Fibroblast of upper back skin (primary cell): ENCODE results near the gene ATP6V1F.

Source experiments
- DNase-seq: peaks from one replicate; pipeline ENCODE4 v3.0.0-alpha.2; 2013

Gene ATP6V1F

DNA sequence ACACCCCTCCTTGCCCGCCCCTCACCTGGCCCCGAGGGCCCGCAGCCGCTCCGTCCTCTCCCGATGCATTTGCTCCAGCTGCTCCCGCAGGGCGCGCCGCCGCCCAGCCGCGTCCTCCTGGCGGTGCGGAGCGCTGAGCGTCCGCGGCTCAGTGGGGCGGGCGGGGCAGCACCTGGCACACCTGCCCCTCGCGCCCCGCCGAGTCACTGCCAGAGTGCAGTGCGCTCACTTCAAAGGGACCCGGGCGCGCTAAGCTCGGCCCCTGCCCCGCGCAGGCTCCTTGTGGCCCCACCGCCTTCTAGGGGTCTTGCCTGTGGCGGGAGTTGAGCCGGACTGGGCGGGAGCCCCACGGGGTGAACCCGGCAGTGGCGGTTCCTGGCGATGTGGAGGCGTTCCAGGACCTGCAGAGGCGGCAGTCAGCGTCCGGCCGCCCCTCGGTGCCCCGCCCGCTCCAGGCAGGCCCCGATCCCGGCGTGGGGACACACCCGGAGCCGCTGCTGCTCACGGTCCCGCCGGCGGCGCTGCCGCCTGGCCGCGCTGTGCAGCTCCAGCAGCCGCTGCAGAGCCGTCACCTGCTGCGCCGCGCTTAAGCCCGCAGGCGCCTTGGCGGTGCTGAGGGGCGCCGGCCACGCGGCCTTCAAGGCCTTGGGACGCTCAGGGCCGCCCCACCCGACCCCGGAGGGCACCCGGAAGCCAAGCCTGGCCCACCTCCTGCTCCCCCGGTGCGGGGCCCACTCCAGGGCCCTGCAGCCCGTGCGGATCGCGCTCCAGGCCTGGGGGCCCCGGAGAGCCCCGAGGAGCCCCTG lies 6.7 kb downstream of the ATP6V1F start:
- peak; percentile 16 for DNase-seq

GRCh38 chr7:128869944-128870285 lies 7.3 kb downstream of the ATP6V1F start:
- DNase-seq, result no peak

DNA sequence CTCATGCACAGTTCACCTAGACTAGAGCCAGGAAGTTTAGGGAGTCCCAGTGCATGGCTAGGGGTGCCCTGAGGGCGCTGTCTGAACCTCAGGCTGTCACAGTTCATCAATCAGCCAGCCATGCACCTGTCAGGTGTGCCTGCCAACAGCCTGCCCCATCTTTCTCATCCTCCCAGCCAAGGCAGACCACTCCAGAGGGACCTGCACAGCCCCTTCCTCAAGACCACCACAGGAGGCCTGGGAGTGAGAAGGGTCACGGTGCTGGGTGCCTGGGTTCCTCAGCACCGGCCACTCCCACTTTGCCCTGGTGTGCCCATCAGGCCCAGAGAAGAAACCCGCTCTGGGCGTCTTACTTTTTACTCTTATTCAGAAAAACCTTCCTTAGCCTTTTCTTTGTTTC lies 8.4 kb downstream of the ATP6V1F start:
- DNase-seq, result no peak

DNA sequence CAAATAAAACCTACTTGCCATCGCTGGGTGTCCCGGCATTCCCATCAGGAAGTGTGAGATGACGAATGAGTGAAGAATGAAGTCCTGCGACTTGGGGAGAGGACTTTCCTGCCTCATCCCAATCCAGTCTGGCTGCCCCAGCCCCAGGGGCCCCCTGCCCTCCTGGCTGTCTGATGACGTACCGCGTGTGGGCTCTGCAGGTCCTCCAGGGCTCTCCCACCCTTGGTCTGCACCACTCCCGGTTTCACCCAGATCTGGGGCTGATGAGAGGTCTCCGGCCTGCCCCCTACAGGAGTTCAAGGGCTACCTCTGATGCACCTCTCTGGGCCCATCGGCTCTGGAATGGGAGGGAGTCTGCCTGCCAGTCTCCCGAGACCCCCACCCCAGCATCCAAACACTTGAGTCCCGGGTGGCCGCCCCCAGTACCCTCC lies 9.8 kb downstream of the ATP6V1F start:
- no peak for DNase-seq

GRCh38 chr7:128873234-128873633 lies 10.6 kb downstream of the ATP6V1F start:
- DNase-seq, result no peak

DNA sequence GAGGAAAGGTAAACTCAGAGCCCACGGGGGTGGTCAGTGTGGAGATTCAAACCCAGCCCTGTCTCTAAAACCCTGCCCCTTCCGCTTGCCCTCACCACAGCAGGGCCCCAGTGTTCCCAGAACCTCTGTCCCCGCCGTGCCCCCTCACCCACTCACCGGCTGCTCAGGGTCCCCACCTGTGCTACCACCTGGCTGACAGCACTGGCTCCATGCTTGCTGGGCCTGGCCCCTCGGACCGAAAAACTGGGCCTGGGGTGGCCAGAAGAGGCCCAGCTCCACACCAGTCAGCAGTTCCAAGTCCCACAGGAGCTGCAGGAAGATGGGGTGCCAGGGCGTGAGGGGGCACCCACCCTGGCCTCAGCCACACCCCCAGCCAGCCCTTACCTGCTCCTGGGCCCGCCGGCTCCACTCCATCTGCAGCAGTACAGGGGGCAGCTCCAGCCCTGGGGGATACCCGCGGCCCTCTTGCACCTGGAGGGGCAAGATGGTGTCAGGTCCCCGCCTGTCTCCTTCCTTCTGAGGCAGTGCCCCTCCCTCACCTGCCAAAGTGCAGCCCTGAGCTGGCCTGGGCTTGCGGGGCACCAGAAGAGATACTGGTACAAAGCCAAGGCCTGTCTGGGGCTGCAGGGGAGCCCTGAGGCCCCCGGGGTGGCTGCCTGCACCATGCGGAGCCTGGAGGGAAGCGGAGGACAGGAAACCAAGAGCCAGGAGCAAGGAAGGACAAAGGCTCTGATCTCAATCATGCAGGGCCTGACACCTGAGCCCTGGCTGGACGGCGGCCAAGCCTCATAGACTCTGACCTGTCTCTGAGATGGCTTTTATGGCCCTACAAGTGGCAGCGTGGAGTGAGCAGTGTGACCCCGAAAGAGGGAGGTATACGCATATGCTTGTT lies 11.7 kb downstream of the ATP6V1F start:
- DNase-seq, result no peak

DNA sequence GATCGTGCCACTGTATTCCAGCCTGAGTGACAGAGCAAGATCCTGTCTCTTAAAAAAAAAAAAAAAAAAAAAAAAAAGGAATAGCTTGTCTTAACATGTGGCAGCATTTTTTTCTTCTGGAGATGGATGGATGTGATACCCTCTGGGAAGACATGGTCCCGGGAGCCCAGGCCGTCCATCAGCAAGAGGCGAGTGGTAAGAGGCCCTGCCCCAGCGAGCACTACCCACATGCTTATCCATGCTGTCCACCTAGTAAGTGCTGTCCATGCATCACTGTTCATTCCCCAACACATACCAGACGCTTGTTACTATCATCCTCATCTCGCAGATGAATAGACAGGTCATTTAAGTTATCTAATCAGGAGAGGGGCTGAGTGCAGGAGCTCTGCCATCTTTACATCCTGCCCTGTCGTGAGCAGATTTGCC lies 12.9 kb downstream of the ATP6V1F start:
- no peak for DNase-seq

- DNase-seq, result no peak
These were observed 13.5 kb downstream of the ATP6V1F start for GRCh38 chr7:128876127-128876526.

DNA sequence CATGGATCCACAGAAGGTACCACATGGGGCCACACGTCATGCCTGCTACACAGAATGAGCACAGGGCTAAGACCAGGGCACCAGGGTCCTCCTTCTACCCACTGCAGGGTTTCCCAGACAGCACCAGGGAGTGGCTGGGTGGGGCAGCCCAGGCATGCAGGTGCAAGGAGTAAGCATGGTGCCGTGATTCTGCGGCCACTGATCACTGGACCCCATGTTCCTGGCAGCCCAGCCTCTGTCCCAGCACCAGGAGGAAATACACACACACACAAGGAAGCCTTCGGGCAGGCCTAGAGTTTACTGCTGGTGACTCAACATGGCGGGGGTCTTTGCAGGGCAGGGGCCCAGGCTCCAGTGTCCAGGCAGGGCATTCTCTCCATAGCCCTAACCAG lies 13.9 kb downstream of the ATP6V1F start:
- no peak for DNase-seq

GRCh38 chr7:128876978-128877755 lies 14.5 kb downstream of the ATP6V1F start:
- no peak for DNase-seq

GRCh38 chr7:128877756-128878120 lies 15.1 kb downstream of the ATP6V1F start:
- DNase-seq, result no peak

DNA sequence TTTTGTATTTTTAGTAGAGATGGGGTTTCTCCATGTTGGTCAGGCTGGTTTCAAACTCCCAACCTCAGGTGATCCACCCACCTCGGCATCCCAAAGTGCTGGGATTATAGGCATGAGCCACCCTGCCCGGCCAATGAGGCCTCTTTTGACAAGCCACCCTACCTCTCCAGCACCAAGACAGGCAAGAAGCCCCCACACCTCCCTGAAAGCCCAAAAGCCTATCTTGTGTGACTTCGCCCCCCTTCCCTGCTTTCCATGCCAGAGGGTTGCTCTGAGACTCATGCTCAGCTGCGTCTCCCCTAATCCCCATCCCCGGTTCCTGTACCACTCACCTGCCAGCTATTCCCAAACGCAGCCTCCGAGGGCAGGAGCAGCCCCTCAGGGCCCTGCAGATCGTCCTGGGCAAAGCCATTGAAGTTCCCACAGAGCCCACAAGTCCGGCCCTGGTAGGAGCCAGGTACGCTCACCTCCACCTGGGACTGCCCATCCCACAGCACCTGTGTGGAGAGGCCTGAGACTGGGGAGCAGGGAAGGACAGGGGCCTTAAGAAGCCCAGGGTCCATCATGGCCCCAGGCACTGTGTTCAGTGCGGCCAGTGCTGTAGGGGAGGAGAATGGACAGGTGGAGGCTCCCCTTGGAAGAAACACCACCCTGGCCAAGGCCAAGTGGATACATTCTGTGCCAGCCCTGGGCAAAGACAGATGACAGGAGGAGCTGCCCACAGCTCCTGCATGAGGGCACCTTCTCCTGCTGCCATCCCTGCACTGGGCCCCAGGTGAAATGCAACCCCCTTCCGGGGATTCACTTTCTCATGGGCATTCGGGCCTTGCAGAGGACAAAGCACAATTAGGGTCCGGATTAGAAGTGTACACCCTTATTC lies 15.8 kb downstream of the ATP6V1F start:
- DNase-seq, result no peak

- DNase-seq, result no peak
These were observed 16.8 kb downstream of the ATP6V1F start for GRCh38 chr7:128879461-128879938.

DNA sequence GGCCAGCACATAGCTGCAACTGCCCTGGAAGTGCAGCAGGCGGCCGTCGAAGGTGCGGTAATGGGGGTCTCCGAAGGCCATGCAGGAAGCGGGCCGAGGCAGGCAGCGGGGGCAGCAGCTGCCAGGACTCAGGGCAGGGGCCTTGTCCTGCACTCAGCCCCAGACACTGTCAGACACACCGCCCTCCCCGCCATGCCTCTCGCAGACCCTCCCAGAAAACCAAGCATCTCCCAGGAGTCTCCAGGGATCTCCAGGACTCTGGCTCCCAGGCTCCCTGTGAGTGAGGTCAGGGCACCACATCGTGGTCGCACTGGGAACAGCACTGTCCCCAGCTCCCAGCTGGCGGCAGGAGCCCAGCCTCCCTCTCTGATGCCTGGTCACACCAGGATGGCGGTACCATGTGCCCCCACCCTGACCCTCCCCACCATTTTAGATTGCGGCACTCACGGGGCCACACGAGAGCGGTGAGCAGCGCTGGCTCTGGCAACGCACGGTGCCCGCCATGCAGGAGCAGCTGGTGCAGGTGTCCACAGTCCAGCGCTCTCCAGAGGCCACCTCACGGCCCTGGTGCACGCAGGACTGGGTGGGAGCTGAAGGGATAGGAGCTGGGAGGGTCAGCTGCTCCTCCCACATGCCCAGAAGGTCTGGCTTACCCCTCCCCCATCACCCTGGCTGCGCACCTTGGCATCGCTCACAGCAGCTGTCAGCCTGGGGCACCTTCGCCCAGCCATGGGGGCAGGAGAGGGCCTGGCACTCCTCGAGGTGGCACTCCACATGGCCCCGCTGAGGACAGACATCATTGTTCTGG lies 17.5 kb downstream of the ATP6V1F start:
- peak; percentile 66 for DNase-seq

DNA sequence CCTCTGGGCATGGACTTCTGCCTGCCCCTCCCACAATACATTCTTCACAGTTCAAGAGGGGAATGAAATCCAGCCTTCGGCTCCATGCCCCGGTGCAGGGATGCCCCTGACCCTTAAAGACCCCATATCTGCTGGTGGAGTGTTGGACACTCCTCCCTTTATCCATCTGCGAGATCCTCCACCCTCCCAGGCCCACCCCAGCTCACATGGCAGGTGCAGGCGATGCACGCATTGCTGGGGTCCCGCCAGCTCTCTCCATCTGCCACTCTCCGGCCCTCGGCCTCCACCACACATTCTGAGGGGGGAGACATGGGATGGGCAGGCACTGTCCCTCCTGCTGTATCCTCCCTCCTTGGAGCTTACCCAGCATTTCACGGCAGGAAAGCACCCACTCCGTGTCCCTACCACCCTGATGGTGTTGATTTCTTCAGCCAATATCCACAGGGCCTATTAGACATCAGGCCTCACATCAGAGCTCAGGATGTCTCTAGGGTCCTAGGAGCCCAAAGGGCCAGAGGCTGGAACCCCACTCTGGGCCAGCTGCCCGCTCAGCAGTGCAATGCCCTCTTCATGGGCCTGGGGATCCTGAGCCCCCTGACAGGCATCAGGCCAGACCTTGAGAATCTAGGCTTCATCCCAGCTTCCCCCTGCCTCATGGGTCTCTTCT lies 18.3 kb downstream of the ATP6V1F start:
- DNase-seq, result no peak

DNA sequence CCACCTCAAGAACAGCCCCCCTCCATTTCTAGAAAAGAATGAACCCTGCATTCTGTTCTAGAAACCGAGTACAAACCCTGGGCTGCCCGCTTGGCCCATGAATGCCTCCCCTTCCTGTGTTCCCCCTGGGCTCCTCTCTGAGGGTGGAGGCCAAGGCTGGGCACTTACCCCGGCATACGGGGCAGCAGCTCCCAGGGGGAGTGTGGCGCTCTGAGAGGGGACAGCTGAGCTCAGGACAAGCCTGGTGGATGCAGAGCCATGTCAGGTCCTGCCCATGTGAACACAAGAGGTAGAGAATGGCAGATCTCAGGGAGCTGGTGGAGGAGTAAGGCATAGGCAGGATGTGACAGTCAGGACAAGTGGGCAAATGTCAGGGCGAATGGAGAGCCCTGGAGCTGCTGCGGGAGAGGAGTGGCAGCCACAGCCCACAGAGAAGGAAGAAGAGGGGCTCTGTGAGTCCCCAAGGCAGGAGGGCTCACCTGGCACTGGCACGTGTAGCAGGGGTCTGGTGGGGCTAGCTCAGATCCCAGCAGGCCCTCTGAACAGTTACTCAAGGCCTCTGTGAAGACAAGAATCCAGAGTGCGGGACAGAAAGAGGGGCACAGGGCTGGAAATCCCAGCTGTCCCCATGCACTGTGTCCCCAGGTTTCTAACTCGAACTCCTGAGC lies 18.9 kb downstream of the ATP6V1F start:
- no peak for DNase-seq

GRCh38 chr7:128882134-128882533 lies 19.5 kb downstream of the ATP6V1F start:
- no peak for DNase-seq

GRCh38 chr7:128883622-128884448 lies 21.2 kb downstream of the ATP6V1F start:
- DNase-seq, result peak; percentile 62
